GM19035 (cell line): ENCODE measurements around the gene UFD1.
A peak's percentile ranks its signal among the peaks of the same experiment; 100 is the strongest.

Experiments
- ATAC-seq: cut with Tn5 transposase; IDR thresholded peaks from one replicate; pipeline ENCODE4 v1.9.1; 2021; ENCODE audit not compliant: unreplicated experiment

Gene UFD1

DNA sequence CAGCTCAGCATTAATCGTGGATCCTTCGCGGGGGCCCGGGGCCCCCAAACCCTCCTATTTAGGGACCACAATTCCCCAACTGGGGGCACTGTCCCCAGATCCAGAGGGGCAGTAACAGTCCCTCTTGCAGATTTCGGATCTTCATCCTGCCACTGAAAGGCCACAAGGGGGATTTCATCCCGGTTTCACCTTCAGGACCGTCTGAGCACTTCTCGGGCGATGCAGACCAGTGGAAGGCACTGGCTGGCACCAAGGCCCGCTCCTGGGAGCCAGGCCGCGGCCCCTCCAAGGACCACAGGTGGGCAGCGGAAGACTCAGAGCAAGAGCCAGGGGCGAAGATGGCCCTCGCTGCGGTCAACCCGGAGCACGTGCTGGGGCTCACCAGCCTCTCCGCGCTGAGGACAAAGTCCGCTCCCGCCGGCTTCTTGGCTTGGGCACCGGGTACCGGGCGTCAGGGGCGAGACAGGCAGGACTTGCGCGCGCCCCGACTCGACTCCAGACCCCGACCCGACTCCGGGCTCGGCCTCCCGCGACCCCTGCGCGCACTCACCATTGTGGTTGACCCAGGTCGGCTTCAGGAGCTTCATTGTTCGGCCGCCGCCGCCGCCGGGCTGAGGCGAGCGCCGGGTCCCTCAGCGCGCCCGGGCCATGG lies 48.0 kb downstream of the UFD1 start:
- ATAC-seq, result peak; percentile 7

DNA sequence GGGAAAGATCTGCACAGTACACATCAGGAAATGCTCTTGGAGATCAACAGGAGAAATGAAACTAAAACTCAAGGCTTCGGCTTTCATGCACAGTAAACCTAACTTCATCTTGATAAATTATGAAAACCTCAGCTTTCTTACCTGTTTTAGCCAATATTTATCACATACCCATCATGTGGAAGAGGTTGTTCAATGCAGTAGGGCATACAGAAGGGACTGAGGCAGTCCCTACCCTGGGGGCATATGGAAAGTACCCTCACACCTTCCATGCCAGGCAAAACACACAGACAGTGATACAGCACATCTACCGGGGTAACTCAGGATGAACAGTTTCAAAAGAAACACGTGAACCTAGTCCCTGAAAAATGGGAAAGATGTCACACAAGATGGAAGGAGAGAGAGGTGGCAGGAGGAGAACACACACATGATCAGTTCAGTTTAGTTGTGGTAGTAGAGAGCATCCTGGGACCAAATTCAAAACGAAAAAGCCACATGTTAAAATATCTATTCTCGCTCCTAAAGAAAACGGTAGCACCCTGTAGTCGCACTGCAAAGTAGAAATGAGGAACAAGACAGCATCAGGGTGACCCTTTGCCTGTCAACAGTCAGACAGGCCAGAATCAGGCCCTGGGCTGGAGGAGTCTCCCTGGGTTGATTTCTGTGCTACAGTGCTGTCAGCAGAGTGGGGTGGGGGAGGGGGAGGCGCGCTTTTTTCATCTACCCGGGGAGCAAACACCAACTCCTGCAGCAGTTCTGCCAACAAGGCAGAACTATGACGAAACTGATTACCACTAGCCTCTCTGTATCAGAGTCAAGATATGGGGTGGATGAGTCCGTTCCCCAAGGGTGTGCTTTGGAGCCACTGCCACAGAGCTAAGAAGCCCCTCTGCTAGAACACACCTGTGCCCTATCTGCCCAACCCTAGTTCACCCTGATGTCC lies 48.8 kb downstream of the UFD1 start:
- ATAC-seq, result no peak

DNA sequence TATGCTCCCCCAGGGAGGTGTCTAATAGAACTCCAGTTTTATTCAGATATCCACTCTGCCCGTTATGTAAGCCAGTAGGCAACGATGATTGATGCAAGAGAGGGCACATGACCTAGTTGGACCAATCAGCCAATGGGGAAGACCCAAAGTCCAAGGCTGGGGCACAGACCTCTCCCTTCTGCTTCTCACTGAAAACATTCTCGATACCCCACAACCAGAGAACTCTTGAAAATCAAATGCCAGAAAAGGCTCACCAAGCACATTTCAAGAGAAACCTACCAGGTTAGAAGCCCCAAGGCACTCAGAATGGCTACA lies 54.9 kb downstream of the UFD1 start:
- ATAC-seq, result no peak

DNA sequence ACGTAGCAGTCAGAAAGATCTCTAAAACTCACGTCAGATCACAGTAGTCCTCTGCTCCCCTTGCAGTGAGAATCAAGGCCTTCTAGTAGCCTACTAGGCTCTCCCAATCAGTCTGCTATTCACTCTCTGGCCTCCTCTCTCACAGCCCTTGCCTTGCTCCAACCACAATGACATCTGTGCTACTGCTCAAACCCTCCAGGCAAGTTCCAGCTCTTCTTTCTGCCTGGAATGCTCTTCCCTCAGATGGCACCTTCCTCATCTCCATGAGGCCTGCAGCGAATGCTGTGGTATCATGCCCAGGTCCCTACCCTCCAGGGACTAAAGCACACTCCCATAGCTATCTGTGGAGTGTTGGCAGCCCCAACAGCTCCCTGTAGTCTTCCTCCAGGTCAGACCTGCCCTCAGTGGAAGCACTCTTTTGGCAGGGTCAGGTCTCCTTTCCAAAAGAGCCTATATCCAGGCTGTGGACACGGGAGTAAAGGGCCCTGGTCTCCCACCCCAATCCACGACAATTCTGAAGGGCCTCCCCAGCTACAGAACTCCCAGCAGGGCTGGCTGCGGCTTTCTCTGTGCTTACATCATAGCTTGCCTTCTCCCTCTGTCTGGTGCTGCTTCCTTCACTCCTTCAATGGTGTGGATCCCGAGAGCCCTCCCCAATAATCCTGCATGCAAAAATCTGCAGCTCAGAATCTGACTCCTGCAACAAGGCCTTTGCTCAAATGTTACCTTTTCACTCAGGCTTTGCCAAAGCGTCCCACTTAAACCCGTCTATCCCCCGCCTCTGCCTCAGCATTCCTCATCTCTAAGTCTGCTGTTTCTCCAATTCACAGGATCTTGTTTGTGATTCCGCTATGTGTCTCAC lies 56.3 kb downstream of the UFD1 start:
- ATAC-seq, result no peak

DNA sequence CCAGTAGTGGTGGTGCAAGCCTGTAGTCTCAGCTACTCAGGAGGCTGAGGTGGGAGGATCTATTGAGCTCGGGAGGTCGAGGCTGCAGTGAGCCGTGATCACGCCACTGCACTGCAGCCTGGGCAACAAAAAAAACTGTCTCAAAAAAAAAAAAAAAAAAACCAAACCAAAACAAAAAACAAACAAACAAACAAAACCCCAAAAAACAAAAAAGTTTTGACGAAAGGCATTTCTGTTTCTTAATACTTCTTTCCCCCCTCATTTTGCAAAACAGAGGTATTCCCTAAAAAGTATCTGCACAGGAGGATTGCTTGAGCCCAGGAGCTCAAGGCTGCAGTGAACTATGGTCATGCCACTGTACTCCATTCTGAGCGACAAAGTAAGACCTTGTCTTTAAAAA lies 58.7 kb downstream of the UFD1 start:
- no peak for ATAC-seq

DNA sequence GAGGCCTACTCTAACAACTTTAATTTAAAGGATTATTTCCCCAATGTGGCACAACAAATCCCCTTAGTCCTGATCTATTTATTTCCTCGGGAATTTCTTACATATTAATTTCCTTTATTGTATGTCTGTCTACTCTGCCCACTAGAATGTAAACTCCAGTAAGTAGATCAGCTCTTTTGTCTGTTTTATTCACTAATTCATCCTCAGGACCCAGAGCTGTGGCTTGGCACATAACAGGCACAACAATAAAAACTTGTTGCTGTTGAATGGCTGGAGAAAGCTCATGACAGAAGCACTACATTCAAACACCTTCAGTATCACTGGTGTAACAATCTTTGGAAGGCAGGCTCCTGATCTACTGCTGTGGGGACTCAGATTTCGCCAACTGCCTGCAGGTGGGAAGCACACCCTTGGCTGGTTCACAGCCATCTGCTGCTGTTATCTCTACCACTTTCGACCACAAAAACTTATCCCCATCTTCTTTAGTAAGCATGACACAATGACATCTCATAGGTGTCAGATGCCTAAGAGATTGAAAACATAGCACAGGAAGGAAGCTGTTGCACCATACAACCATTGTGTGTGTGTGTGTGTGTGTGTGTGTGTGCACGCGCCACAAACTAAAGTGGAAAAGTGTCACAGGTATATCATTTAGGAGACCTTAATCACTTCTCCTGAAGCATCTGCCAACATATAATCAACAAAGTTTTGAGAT lies 59.4 kb downstream of the UFD1 start:
- no peak for ATAC-seq

DNA sequence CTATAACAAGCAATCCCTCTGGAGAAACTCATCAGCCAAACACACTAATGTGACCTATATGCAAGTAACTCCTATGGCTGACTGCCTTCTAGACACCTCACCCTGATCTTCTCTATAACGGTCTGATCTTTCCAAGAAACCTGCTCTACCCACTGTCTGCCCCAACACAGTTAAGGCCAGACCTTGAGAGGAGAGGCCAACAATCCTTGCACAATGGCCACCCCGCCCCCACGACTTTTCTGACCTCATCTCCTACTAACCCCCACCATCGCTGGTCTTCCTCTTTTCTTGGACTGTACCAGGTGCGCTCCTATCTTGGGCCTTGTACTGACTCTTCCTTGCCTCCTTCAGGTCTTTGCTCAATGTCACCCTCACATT lies 59.9 kb downstream of the UFD1 start:
- no peak for ATAC-seq

DNA sequence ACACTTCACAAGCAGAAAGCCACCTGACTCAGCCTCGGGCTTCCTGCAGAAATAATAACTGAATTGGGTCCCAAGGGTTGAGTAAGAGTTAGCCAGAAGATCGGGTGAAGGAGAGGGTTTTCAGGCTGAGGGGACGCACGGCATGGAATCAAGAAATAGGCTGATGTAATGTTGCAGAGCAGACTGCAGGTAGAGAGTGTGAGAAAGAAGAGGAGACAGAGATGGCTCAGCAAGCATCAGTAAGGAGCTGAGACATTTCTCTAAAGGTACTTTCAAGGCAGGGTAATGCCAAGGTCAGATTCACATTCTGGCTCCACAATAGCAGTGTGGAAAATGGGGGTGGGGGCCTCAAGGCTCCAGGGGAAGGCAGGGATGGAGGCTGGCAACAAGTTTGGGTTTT lies 66.1 kb downstream of the UFD1 start:
- no peak for ATAC-seq

DNA sequence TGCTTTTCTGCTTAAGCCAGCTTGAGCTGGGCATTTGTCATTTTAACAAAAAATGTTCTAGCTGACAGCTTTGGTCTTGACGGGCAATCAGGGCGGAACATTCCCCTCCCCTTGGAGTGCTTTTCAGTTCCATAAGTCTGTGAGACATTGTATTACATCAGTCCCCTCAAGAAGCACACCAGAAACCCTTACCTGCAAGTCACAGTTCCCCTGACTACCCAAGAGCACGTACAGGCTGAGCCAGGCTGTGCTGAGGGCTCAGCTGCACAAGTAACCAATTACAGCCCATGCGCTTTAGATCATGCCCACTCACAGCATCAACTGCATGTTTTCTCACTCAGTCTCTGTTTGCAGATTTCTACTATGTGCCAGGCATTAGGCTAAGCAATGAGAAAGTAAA lies 66.5 kb downstream of the UFD1 start:
- ATAC-seq, result no peak

DNA sequence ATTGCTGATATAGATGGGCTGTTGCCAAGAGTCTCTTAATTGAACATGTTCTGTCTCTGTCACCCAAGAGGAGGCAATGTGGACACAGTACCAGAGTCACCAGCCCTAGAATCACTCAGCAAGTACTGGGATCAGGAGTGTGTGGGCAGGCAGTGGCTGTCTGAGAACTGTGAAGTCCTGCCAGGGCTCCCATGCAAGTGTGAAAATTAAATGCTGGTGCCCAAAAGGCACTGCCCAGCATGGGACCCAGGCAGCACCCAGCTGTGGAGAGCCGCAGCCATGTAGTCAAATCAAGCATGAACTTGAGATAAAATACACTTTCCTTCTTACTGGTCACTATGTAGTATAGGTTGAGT lies 67.3 kb downstream of the UFD1 start:
- no peak for ATAC-seq

DNA sequence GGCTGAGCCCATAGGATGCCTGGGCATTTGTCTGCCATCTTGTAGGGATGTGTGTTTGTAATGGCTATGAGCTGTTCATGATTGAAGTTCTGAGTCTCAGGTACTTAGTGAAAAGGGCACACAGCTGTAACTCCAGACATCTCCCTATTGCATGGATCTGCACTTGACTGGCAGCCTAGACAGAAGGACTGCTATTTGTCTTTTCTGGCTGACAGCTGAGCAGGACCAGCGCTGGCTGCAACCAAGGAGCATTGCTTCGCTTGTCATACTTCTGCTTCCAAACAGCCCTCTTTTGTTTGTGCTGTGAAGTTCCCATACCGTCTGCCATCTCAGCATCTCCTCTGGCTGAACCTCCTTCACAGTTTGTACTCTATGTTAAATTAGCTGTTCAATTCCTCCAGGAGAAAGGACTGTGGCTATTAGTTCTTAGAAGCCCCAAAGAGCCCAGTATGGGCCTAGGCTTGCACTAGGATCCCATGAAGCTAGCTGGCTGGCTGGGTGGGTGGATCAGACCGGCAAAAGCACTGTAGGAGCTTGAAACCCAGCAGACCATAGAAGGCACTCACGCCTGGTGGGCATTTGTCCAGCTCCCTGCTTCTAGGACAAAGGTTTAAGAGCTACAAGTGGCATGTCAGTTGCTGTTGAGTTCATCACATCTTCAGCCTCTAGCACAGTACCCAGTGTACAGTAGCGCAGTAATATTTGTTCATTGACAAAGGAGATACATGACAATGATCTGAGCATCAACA lies 67.9 kb downstream of the UFD1 start:
- no peak for ATAC-seq

DNA sequence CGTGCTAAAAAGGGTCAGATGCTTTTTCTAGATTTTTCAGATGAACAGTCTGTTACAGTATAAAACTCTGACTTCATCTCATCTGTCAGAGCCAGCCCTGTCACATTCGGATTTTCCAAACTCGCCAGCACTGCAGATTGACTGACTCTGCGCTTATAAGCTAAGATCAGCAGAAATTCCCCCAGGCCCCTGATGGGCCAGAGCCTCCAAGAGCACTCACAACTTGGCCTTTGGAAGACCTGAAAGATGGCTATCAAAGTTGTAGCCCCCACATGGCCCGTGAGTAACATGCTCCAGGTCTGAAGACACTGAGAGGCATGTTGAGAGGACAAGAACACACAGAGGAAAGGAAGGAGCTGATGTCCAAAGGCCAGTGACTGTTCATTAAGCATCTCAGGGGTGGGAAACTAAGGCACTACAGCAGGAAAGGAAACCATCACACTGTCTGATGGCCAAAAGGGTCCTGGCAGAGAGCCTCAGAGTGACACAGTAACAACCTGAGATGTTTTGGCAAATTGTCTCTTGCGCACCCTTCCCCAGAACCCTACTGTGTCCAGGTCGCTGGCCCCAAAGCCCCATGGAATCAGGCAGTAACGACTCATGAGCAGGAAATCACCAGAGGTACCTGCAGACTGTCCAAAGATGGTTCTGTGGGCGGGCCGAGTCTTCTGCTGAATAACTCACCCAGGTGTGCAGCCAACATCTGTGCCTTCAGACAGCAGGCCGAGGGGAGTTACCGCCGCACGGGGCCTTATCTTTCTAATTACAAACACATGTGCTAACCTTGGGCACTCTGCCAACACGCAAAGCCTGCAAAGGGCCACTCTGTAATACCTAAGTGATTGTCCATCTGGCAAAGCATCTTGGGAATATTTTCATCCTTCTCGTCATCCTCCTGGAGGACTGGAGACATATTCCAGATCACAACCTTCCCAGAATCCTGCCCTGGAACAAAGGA lies 71.1 kb downstream of the UFD1 start:
- no peak for ATAC-seq

DNA sequence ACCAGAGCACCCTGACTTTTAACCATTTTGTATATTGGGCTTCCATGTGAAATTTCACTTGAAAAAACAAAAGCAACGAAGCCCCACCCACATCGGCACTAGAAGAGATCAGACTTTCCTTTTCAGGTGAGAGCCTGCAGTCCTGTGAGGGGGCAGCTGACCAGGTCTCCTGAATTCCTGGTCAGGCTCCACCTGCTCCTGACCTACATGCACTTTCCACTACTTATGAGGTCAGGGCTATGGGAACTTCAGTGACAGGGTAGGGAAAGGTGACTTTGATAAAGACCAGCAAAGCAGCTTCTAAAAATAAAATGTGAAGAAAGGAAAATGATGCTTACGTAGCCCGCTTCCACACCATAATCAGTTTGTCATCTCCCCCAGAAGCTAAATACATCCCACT lies 72.1 kb downstream of the UFD1 start:
- no peak for ATAC-seq

DNA sequence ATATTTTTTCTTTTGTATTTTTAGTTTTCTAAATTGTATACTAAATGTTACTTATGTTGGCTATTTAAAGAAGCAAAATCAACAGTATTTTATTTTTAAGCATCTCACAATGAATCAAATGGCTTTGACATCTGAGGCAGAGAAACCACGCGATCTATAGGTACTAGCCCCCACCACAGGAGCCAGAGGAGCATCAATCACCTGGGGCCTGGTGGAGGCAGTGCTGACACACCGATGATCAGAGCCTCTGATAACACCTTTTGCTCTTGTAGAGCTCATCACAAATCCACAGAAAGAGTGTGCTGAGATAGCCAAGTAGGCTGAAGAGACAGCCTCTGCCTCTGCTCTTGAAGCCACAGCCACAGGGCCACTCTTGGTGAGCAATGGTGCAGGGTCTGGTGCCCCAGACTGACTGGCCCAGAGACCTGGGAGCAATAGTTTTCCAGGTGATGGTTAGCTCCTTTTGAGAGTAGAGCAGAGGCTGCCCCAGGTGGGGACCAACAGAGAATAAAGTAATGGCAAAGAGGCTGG lies 72.6 kb downstream of the UFD1 start:
- no peak for ATAC-seq

DNA sequence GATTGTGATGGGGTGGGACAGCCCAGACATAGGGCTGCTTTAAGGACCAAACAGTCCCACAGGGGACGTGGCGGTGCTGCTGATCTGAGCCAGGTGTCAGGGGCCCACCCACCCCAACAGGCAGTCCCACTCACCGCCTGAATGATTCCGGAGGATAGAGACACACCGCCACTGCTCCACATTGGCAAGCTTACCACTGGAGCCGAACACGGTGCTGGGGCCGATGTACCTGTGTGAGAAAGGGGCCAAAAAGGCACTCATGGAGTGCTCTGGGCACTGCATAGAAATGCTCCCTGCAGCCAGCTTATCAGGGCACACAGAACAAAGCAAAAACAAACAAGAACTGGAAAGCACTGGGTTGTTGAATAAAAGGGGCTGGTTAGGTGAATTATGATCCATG lies 73.3 kb downstream of the UFD1 start:
- no peak for ATAC-seq

DNA sequence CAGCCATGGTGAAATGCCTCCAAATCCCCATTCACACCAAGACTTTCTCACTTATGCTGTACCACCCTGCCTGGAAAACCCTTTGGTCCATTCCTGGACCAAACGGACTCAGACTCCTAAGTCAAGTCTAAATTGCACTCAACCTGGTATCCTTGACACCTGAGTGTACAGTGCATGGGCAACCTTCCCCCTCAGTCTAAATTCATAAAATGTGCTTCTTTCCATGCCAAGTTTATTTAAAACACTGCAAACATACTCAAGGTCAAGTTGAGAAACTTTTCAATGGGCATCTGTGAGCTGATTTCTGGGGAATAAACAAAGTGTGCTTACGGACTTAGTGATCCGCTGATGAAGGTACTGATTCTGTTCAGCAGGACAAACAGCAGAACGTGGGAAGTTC lies 73.9 kb downstream of the UFD1 start:
- ATAC-seq, result no peak

DNA sequence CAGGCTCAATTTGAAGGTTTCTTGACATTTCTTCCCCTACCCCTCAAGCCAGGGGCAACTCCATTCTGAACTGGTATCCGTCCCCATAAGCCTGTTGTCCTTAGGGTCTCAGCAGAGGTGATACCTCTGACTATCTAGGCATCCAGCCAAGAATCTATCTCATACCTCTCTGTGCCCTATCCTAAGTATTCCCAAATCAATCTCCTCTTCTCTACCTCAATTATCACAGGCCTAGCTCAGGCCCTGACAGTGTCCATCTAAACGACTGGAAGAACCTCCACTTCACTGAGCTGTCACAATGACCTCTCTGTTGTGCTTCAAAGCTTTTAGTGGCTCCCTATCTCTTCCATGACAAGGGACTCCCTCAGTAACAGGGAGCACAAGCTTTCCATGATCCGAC lies 74.3 kb downstream of the UFD1 start:
- ATAC-seq, result no peak

DNA sequence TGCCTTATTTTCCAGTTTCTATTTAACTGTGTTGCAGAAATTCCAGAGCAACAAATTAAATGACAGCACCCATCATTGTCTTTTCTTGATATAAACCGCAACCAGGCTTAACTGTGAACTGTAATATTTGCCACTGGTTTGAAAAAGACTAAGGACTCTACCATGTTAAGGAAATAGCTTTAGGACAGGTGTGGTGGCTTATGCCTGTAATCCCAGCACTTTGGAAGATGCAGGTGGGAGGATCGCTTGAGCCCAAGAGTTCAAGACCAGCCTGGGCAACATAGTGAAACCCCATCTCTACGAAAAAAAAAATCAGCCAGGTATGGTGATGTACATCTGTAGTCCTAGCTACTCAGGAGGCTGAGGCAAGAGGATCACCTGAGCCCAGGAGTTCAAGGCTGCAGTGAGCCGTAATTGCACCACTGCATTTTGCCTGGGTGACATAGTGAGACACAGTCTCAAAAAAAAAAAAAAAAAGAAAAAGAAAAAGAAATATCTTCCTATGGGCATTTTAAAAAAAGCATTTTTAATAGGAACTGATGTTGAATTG lies 76.3 kb downstream of the UFD1 start:
- ATAC-seq, result no peak

DNA sequence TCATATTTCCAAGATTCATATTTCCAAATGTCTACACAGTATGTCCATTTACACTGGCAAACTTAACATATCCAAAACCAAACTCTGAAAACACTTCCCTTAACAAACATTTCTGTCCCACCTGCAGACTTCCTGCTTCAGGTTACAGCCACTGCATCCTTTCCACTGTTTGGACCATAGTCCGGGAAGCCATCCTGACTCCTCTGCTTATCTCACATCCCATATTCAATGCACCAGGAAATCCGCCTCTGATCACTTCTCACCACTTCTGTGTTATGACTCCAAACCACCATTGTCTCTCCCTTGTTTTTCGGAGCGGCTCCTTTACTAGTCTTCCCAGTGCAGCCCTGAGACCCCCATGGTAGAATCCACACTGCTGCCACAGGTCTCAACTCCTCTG lies 77.5 kb downstream of the UFD1 start:
- no peak for ATAC-seq
